GM10266 (cell line): Measurements from ENCODE around the gene ASMTL.

Source experiments
- DNase-seq: peaks from one replicate; pipeline ENCODE4 v3.0.0; 2012; ENCODE audit errors: extremely low spot score
- TF ChIP-seq, protein P1 (sequence below): IDR thresholded peaks from 2 replicates; pipeline ENCODE4 v1.5.1; 2012; ENCODE audit warnings: mild to moderate bottlenecking, low read depth; ENCODE audit not compliant: control insufficient read depth, insufficient read depth; ENCODE audit errors: missing control alignments

The ASMTL gene

GRCh38 chrX:1463581-1463980 is 10.9 kb upstream of the ASMTL start:
- TF ChIP-seq, protein P1, sequence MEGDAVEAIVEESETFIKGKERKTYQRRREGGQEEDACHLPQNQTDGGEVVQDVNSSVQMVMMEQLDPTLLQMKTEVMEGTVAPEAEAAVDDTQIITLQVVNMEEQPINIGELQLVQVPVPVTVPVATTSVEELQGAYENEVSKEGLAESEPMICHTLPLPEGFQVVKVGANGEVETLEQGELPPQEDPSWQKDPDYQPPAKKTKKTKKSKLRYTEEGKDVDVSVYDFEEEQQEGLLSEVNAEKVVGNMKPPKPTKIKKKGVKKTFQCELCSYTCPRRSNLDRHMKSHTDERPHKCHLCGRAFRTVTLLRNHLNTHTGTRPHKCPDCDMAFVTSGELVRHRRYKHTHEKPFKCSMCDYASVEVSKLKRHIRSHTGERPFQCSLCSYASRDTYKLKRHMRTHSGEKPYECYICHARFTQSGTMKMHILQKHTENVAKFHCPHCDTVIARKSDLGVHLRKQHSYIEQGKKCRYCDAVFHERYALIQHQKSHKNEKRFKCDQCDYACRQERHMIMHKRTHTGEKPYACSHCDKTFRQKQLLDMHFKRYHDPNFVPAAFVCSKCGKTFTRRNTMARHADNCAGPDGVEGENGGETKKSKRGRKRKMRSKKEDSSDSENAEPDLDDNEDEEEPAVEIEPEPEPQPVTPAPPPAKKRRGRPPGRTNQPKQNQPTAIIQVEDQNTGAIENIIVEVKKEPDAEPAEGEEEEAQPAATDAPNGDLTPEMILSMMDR: no peak
- DNase-seq: no peak

GRCh38 chrX:1462596-1463251 is 10.0 kb upstream of the ASMTL start:
- TF ChIP-seq, protein P1: no peak
- DNase-seq: no peak

GRCh38 chrX:1462110-1462509 is 9.4 kb upstream of the ASMTL start:
- TF ChIP-seq, protein P1: no peak
- DNase-seq: no peak

DNA sequence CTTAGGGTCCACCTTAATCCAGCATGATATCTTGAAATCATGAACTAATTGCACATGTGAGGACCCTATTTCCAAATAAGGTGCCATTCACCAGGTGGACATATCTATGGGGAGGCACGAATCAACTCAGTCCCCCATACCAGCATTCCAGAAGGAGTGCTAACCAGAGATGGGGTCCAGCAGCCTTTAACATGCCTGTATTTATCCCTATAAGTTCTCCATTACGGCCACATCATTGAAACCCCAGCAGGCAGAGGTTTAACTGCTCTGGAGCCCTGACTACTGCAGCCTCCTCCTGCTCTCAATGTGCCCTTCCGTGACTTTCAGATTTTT is 3.2 kb upstream of the ASMTL start:
- TF ChIP-seq, protein P1: no peak
- no peak for DNase-seq

- DNase-seq: peak; percentile 85
- TF ChIP-seq, protein P1: peak; percentile 98
Observed at GRCh38 chrX:1453951-1454785, 1.5 kb upstream of the ASMTL start.

DNA sequence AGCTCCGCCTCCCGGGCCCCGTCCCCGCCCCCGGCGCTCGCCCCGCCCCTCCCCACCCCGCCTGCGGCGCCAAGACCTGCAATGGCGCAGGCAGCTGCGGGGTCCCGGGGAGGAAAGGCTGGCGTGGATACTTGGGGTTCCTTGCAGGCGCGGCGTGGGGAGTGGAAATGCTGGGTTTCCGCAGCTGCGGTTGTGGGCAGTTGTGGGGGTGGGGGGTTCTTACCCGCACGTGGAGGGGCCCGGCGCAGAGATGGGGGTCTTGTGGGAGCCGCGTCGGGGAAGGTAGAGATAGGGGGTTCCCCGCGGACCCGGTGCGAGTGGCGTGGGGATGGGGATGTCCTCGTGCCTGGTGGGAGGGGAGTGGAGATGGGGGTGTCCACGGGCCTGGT is 680 bp upstream of the ASMTL start:
- TF ChIP-seq, protein P1: no peak
- peak; percentile 60 for DNase-seq
